ENCODE results near the gene SCAPER.
A peak's percentile ranks its signal among the peaks of the same experiment; 100 is the strongest.

The SCAPER gene

GRCh38 chr15:76663529-76663928 lies 241.6 kb downstream of the SCAPER start:
- DNase-seq: no peak

GRCh38 chr15:76648732-76649444 lies 256.3 kb downstream of the SCAPER start:
- no peak for DNase-seq

- no peak for DNase-seq
Measured at GRCh38 chr15:76647612-76648011, 257.5 kb downstream of the SCAPER start.

- no peak for DNase-seq
Measured at GRCh38 chr15:76644646-76645045, 260.5 kb downstream of the SCAPER start.

GRCh38 chr15:76642671-76643070 lies 262.5 kb downstream of the SCAPER start:
- DNase-seq: no peak

- DNase-seq: no peak
Measured at GRCh38 chr15:76637166-76637565, 268.0 kb downstream of the SCAPER start.

- DNase-seq: no peak
Measured at GRCh38 chr15:76636059-76636458, 269.1 kb downstream of the SCAPER start.

GRCh38 chr15:76626611-76627010 lies 278.5 kb downstream of the SCAPER start:
- DNase-seq: no peak

GRCh38 chr15:76625267-76625666 lies 279.9 kb downstream of the SCAPER start:
- DNase-seq: no peak

GRCh38 chr15:76614725-76615124 lies 290.4 kb downstream of the SCAPER start:
- no peak for DNase-seq

- no peak for DNase-seq
Measured at GRCh38 chr15:76588811-76589747, 316.1 kb downstream of the SCAPER start.

GRCh38 chr15:76585576-76585897 lies 319.6 kb downstream of the SCAPER start:
- no peak for DNase-seq

- DNase-seq: no peak
Measured at GRCh38 chr15:76584868-76585575, 320.1 kb downstream of the SCAPER start.

GRCh38 chr15:76582550-76582949 lies 322.6 kb downstream of the SCAPER start:
- no peak for DNase-seq

GRCh38 chr15:76577879-76578512 lies 327.1 kb downstream of the SCAPER start:
- no peak for DNase-seq

GRCh38 chr15:76576523-76577279 lies 328.4 kb downstream of the SCAPER start:
- no peak for DNase-seq

GRCh38 chr15:76575679-76576078 lies 329.5 kb downstream of the SCAPER start:
- no peak for DNase-seq

GRCh38 chr15:76575274-76575673 lies 329.9 kb downstream of the SCAPER start:
- no peak for DNase-seq

GRCh38 chr15:76572983-76573314 lies 332.2 kb downstream of the SCAPER start:
- DNase-seq: no peak

GRCh38 chr15:76566276-76566675 lies 338.9 kb downstream of the SCAPER start:
- DNase-seq: peak in 1 of 2 experiments; percentile 63

GRCh38 chr15:76565366-76565765 lies 339.8 kb downstream of the SCAPER start:
- DNase-seq: no peak

- no peak for DNase-seq
Measured at GRCh38 chr15:76555247-76555646, 349.9 kb downstream of the SCAPER start.

Measured in NCI-H2081 (cell line).